HG03558 (cell line): ENCODE results near the gene XPO1.

Source experiments
- ATAC-seq: cut with Tn5 transposase; IDR thresholded peaks from one replicate; pipeline ENCODE4 v1.9.1; 2021; ENCODE audit warnings: moderate number of reproducible peaks; ENCODE audit not compliant: unreplicated experiment; ENCODE audit errors: extremely low read depth

The XPO1 gene

GRCh38 chr2:61437170-61437569 is 101.0 kb downstream of the XPO1 start:
- ATAC-seq: no peak

GRCh38 chr2:61436092-61436491 is 102.1 kb downstream of the XPO1 start:
- ATAC-seq: no peak

GRCh38 chr2:61435291-61435690 is 102.9 kb downstream of the XPO1 start:
- no peak for ATAC-seq

GRCh38 chr2:61434314-61434713 is 103.8 kb downstream of the XPO1 start:
- ATAC-seq: no peak

GRCh38 chr2:61433606-61434005 is 104.5 kb downstream of the XPO1 start:
- no peak for ATAC-seq

- no peak for ATAC-seq
These were observed 105.2 kb downstream of the XPO1 start for GRCh38 chr2:61432990-61433389.

- ATAC-seq: no peak
These were observed 106.8 kb downstream of the XPO1 start for GRCh38 chr2:61431345-61431744.
